ENCODE data around the gene CSRP2. TPM values are rescaled to one million over a fixed set of nuclear protein-coding genes. Genes with fewer than 3 reads are reported as not detected.

The CSRP2 gene
- total and polyA plus RNA-seq, 4 experiments from 2014 or later, result 0.11 to 0.83 TPM; not detected in 2

- POLR2A ChIA-PET (ENCODE audit: partially characterized antibody), result interaction anchor here (0.7 kb wide), 1 partner anchor 19 kb away, joined by 5 read pairs; no protein-coding TSS in a partner anchor
- Histone ChIP-seq H3K36me3 (ENCODE audit: insufficient read depth, low read length) (no peaks in the 10 kb centered on the region), H3K27me3 (ENCODE audit: insufficient read depth, low read length) (peaks cover 10% of the 10 kb centered on the region), H3K4me3 (ENCODE audit: low read length in 2 of 2) (no peak overlapping the region), H3K9me3 (ENCODE audit: control insufficient read depth in 1 of 2, low read length in 2 of 2) (no peaks in the 10 kb centered on the region), H3K27ac (ENCODE audit: low read depth, low read length) (no peak overlapping the region), H3K4me1 (ENCODE audit: insufficient read depth, low read length) (no peaks in the 10 kb centered on the region)
- no peak overlapping the region for H3K27ac Mint-ChIP-seq
- no peak overlapping the region for H3K4me3 Mint-ChIP-seq
- H3K36me3 Mint-ChIP-seq, result no peaks in the 10 kb centered on the region
- no peaks in the 10 kb centered on the region for H3K9me3 Mint-ChIP-seq
- DNase-seq, result no peak
- H3K27me3 Mint-ChIP-seq, result peaks cover 22% of the 10 kb centered on the region in 2 donors
- CTCF ChIA-PET (ENCODE audit: partially characterized antibody), result no interaction called here
- intact Hi-C loops (cut with micrococcal nuclease), result no loop called here
- no peaks in the 10 kb centered on the region for H3K4me1 Mint-ChIP-seq
These were observed 7.1 kb downstream of the CSRP2 start for GRCh38 chr12:76871742-76872141.

DNA sequence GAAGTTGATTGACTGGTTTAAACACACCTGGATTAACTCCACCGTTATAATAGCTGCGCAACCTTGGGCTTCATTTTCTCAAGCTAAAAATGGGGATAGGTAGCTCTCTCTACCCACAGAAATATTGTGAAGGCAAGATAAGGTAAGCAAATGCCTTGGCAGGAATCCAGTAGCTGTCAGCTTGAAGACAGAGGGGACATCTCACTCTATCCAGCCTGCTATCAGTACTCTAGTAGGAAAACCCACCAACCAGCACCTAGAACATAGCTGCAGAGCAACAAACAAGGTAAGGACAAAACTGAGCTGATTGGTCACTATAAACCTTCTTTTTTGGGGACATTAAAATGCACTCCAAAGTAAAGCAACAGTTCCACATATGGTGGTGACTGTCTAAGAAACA lies 7.7 kb downstream of the CSRP2 start:
- no peak overlapping the region for H3K4me3 ChIP-seq (ENCODE audit: low read length in 2 of 2)
- intact Hi-C loops (cut with micrococcal nuclease), result no loop called here
- H3K36me3 ChIP-seq (ENCODE audit: insufficient read depth, low read length), result no peaks in the 10 kb centered on the region
- no peak overlapping the region for H3K4me3 Mint-ChIP-seq
- H3K36me3 Mint-ChIP-seq, result no peaks in the 10 kb centered on the region
- ChIA-PET POLR2A (ENCODE audit: partially characterized antibody) (no interaction called here), CTCF (ENCODE audit: partially characterized antibody) (no interaction called here)
- peaks cover 21% of the 10 kb centered on the region in 2 donors for H3K27me3 Mint-ChIP-seq
- H3K27me3 ChIP-seq (ENCODE audit: insufficient read depth, low read length), result peaks cover 4% of the 10 kb centered on the region
- H3K9me3 Mint-ChIP-seq, result no peaks in the 10 kb centered on the region
- no peaks in the 10 kb centered on the region for H3K4me1 Mint-ChIP-seq
- no peak overlapping the region for H3K27ac Mint-ChIP-seq
- no peak for DNase-seq
- no peak overlapping the region for H3K27ac ChIP-seq (ENCODE audit: low read depth, low read length)
- no peaks in the 10 kb centered on the region for H3K9me3 ChIP-seq (ENCODE audit: control insufficient read depth in 1 of 2, low read length in 2 of 2)
- no peaks in the 10 kb centered on the region for H3K4me1 ChIP-seq (ENCODE audit: insufficient read depth, low read length)

DNA sequence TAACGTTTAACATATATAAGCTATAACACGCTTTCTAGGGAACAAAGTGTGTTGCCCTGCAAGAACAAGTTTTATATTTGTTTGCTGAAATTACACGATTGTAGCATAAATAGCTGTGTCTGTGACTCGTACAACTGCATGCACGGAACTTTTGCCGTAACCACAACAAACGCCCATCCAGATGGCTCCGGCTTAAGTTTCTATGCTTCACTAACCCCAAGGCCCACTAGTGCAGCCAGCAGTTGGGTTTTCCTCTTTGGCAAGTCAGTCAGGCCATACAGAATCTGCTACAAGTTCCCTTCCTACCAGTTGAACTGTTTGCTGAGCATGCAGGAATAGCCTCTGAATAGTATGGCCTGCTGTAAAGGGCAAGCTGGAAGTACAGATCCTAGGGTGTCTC lies 12.1 kb downstream of the CSRP2 start:
- CTCF ChIA-PET (ENCODE audit: partially characterized antibody), result no interaction called here

GRCh38 chr12:76866151-76866567 lies 12.7 kb downstream of the CSRP2 start:
- no peak for DNase-seq
- ChIA-PET POLR2A (ENCODE audit: partially characterized antibody) (no interaction called here), CTCF (ENCODE audit: partially characterized antibody) (no interaction called here)
- H3K4me1 ChIP-seq (ENCODE audit: insufficient read depth, low read length), result no peaks in the 10 kb centered on the region
- no peaks in the 10 kb centered on the region for H3K36me3 ChIP-seq (ENCODE audit: insufficient read depth, low read length)
- H3K4me3 Mint-ChIP-seq, result no peak overlapping the region
- H3K9me3 ChIP-seq (ENCODE audit: control insufficient read depth in 1 of 2, low read length in 2 of 2), result no peaks in the 10 kb centered on the region
- no peak overlapping the region for H3K27ac Mint-ChIP-seq
- no peak overlapping the region for H3K4me3 ChIP-seq (ENCODE audit: low read length in 2 of 2)
- H3K27me3 Mint-ChIP-seq, result peaks cover 5 to 9% of the 10 kb centered on the region in 2 donors
- intact Hi-C loops (cut with micrococcal nuclease), result no loop called here
- no peak overlapping the region for H3K27ac ChIP-seq (ENCODE audit: low read depth, low read length)
- H3K36me3 Mint-ChIP-seq, result no peaks in the 10 kb centered on the region
- H3K4me1 Mint-ChIP-seq, result no peaks in the 10 kb centered on the region
- H3K27me3 ChIP-seq (ENCODE audit: insufficient read depth, low read length), result no peaks in the 10 kb centered on the region
- H3K9me3 Mint-ChIP-seq, result no peaks in the 10 kb centered on the region

More for the DNA sequence above, 12.1 kb downstream of the CSRP2 start:
- Histone ChIP-seq H3K4me1 (ENCODE audit: insufficient read depth, low read length) (no peaks in the 10 kb centered on the region), H3K27ac (ENCODE audit: low read depth, low read length) (no peak overlapping the region), H3K4me3 (ENCODE audit: low read length in 2 of 2) (no peak overlapping the region), H3K9me3 (ENCODE audit: control insufficient read depth in 1 of 2, low read length in 2 of 2) (no peaks in the 10 kb centered on the region), H3K36me3 (ENCODE audit: insufficient read depth, low read length) (no peaks in the 10 kb centered on the region), H3K27me3 (ENCODE audit: insufficient read depth, low read length) (no peaks in the 10 kb centered on the region)
- no peak overlapping the region for H3K4me3 Mint-ChIP-seq
- no peak for DNase-seq
- no peak overlapping the region for H3K27ac Mint-ChIP-seq
- intact Hi-C loops (cut with micrococcal nuclease), result no loop called here
- H3K9me3 Mint-ChIP-seq, result no peaks in the 10 kb centered on the region
- H3K36me3 Mint-ChIP-seq, result no peaks in the 10 kb centered on the region
- H3K4me1 Mint-ChIP-seq, result no peaks in the 10 kb centered on the region
- POLR2A ChIA-PET (ENCODE audit: partially characterized antibody), result no interaction called here
- H3K27me3 Mint-ChIP-seq, result peaks cover 5 to 10% of the 10 kb centered on the region in 2 donors

GRCh38 chr12:76864791-76865400 lies 13.9 kb downstream of the CSRP2 start:
- CTCF ChIA-PET (ENCODE audit: partially characterized antibody), result no interaction called here
- H3K4me3 Mint-ChIP-seq, result no peak overlapping the region
- no peak overlapping the region for H3K27ac Mint-ChIP-seq
- Histone ChIP-seq H3K4me3 (ENCODE audit: low read length in 2 of 2) (no peak overlapping the region), H3K27ac (ENCODE audit: low read depth, low read length) (no peak overlapping the region), H3K4me1 (ENCODE audit: insufficient read depth, low read length) (no peaks in the 10 kb centered on the region), H3K9me3 (ENCODE audit: control insufficient read depth in 1 of 2, low read length in 2 of 2) (no peaks in the 10 kb centered on the region), H3K27me3 (ENCODE audit: insufficient read depth, low read length) (no peaks in the 10 kb centered on the region), H3K36me3 (ENCODE audit: insufficient read depth, low read length) (no peaks in the 10 kb centered on the region)
- peaks cover 3 to 5% of the 10 kb centered on the region in 2 donors for H3K27me3 Mint-ChIP-seq
- DNase-seq, result no peak
- intact Hi-C loops (cut with micrococcal nuclease), result no loop called here
- H3K9me3 Mint-ChIP-seq, result no peaks in the 10 kb centered on the region
- no peaks in the 10 kb centered on the region for H3K36me3 Mint-ChIP-seq
- H3K4me1 Mint-ChIP-seq, result no peaks in the 10 kb centered on the region
- POLR2A ChIA-PET (ENCODE audit: partially characterized antibody), result no interaction called here

DNA sequence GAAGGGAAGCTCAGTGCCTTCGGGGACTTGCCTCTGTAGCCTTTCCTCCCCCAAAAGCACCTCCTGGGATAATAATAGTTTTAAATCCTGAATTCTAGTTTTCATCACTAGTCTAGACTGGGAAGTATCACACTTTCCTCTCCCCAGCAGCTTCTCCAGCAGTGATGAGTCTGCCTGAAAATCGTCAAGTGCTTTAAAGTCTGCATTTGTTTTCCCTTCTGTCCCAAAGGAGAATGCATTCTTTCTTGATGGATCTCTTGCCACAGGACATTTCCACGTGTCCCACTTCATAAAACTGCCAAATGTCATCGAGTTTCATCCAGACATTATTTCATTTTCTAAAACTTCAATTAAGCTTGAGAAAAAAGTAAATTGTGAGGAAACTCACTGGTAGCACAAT lies 15.0 kb downstream of the CSRP2 start:
- H3K27ac Mint-ChIP-seq, result no peak overlapping the region
- intact Hi-C loops (cut with micrococcal nuclease), result no loop called here
- CTCF ChIA-PET (ENCODE audit: partially characterized antibody), result no interaction called here
- H3K4me3 ChIP-seq (ENCODE audit: low read length in 2 of 2), result no peak overlapping the region
- no peaks in the 10 kb centered on the region for H3K9me3 Mint-ChIP-seq
- H3K4me1 ChIP-seq (ENCODE audit: insufficient read depth, low read length), result no peaks in the 10 kb centered on the region
- H3K27ac ChIP-seq (ENCODE audit: low read depth, low read length), result no peak overlapping the region
- H3K4me3 Mint-ChIP-seq, result no peak overlapping the region
- H3K36me3 Mint-ChIP-seq, result no peaks in the 10 kb centered on the region
- H3K27me3 ChIP-seq (ENCODE audit: insufficient read depth, low read length), result no peaks in the 10 kb centered on the region
- H3K36me3 ChIP-seq (ENCODE audit: insufficient read depth, low read length), result no peaks in the 10 kb centered on the region
- no peaks in the 10 kb centered on the region for H3K4me1 Mint-ChIP-seq
- H3K27me3 Mint-ChIP-seq, result peaks cover 3 to 5% of the 10 kb centered on the region in 2 donors
- no peaks in the 10 kb centered on the region for H3K9me3 ChIP-seq (ENCODE audit: control insufficient read depth in 1 of 2, low read length in 2 of 2)
- DNase-seq, result no peak
- POLR2A ChIA-PET (ENCODE audit: partially characterized antibody), result no interaction called here

- Mint-ChIP-seq H3K4me3 (no peak overlapping the region), H3K27me3 (peaks cover 3 to 5% of the 10 kb centered on the region in 2 donors), H3K36me3 (no peaks in the 10 kb centered on the region), H3K4me1 (no peaks in the 10 kb centered on the region), H3K27ac (no peak overlapping the region), H3K9me3 (no peaks in the 10 kb centered on the region)
- H3K9me3 ChIP-seq (ENCODE audit: control insufficient read depth in 1 of 2, low read length in 2 of 2), result no peaks in the 10 kb centered on the region
- H3K27me3 ChIP-seq (ENCODE audit: insufficient read depth, low read length), result no peaks in the 10 kb centered on the region
- H3K27ac ChIP-seq (ENCODE audit: low read depth, low read length), result no peak overlapping the region
- ChIA-PET POLR2A (ENCODE audit: partially characterized antibody) (no interaction called here), CTCF (ENCODE audit: partially characterized antibody) (no interaction called here)
- no peaks in the 10 kb centered on the region for H3K4me1 ChIP-seq (ENCODE audit: insufficient read depth, low read length)
- DNase-seq, result no peak
- intact Hi-C loops (cut with micrococcal nuclease), result no loop called here
- no peaks in the 10 kb centered on the region for H3K36me3 ChIP-seq (ENCODE audit: insufficient read depth, low read length)
- H3K4me3 ChIP-seq (ENCODE audit: low read length in 2 of 2), result no peak overlapping the region
These were observed 15.7 kb downstream of the CSRP2 start for GRCh38 chr12:76863005-76863670.

Data from CD4-positive, alpha-beta memory T cell (primary cell).